Measurements from ENCODE around the gene GVQW3. TPM values are rescaled to one million over a fixed set of nuclear protein-coding genes. Genes with fewer than 3 reads are reported as not detected.

Gene GVQW3
- polyA plus RNA-seq, 3 donors = 0.15 to 1.1 TPM; not detected in 1

- Histone ChIP-seq H3K4me2 (replicated peaks; ENCODE audit: extremely low read depth, low read length, poor library complexity, severe bottlenecking) (no peak overlapping the region), H3K4me3 (replicated peaks in 1 of 3; ENCODE audit: low read depth in 2 of 3, low read length in 3 of 3) (no peak overlapping the region), H3K36me3 (replicated peaks in 1 of 2; ENCODE audit: control insufficient read depth in 1 of 2, insufficient read depth in 2 of 2, low read length in 2 of 2) (no peaks in the 10 kb centered on the region), H4K20me1 (ENCODE audit: insufficient read depth, low read length) (no peaks in the 10 kb centered on the region), H3K27me3 (ENCODE audit: control insufficient read depth in 2 of 2, insufficient read depth in 2 of 2, low read length in 2 of 2) (no peaks in the 10 kb centered on the region), H3K79me2 (ENCODE audit: insufficient read depth, low read length) (no peaks in the 10 kb centered on the region), H3K9ac (ENCODE audit: insufficient read depth, low read length, poor library complexity, severe bottlenecking) (no peak overlapping the region), H2AFZ (ENCODE audit: insufficient read depth, low read depth, low read length, poor library complexity, severe bottlenecking) (no peak overlapping the region), H3K4me1 (ENCODE audit: control insufficient read depth in 1 of 2, insufficient read depth in 2 of 2, low read length in 2 of 2) (peaks cover 51 to 52% of the 10 kb centered on the region in 2 donors), H3K27ac (ENCODE audit: low read depth in 1 of 2, low read length in 2 of 2) (peak overlapping the region in 1 of 2 donors; percentile 74), H3K9me3 (replicated peaks in 1 of 2; ENCODE audit: control insufficient read depth in 1 of 2, insufficient read depth in 1 of 2, low read length in 2 of 2) (peaks cover 14 to 16% of the 10 kb centered on the region in 2 donors)
- TF ChIP-seq CTCF (IDR thresholded peaks at IDR 0.05) = no peak
- H3K27ac Mint-ChIP-seq = peak overlapping the region in 4 of 7 donors; percentile 68 to 94 (median 90)
- peaks cover 10% of the 10 kb centered on the region in 2 donors for H3K36me3 Mint-ChIP-seq
- peaks cover 10 to 24% (median 20%) of the 10 kb centered on the region in 7 donors for H3K9me3 Mint-ChIP-seq
- no CpG with 5 or more reads among the region's 1 CpG for WGBS (ENCODE audit: insufficient coverage)
- intact Hi-C loops (cut with micrococcal nuclease) = loop anchor here in 1 of 2 donors (5.0 kb wide), 1 partner anchor 45 kb away; the partner anchor contains the start of genes GVQW3 and THAP12
- DNase-seq = no peak
- H3K4me1 Mint-ChIP-seq = peaks cover 48% of the 10 kb centered on the region
- H3K27me3 Mint-ChIP-seq (ENCODE audit: low read depth in 3 of 3) = peaks cover 0 to 2% (median under 1%) of the 10 kb centered on the region in 3 donors
- no peak overlapping the region for H3K4me3 Mint-ChIP-seq
These were observed 43.7 kb upstream of the GVQW3 start for GRCh38 chr11:76337469-76337868.

- Histone ChIP-seq H3K9me3 (replicated peaks in 1 of 2; ENCODE audit: control insufficient read depth in 1 of 2, insufficient read depth in 1 of 2, low read length in 2 of 2) (peaks cover 14 to 16% of the 10 kb centered on the region in 2 donors), H3K27ac (ENCODE audit: low read depth in 1 of 2, low read length in 2 of 2) (peak overlapping the region; percentile 83 to 86), H3K4me3 (replicated peaks in 1 of 3; ENCODE audit: low read depth in 2 of 3, low read length in 3 of 3) (no peak overlapping the region), H3K79me2 (ENCODE audit: insufficient read depth, low read length) (no peaks in the 10 kb centered on the region), H3K27me3 (ENCODE audit: control insufficient read depth in 2 of 2, insufficient read depth in 2 of 2, low read length in 2 of 2) (no peaks in the 10 kb centered on the region), H2AFZ (ENCODE audit: insufficient read depth, low read depth, low read length, poor library complexity, severe bottlenecking) (no peak overlapping the region), H3K9ac (ENCODE audit: insufficient read depth, low read length, poor library complexity, severe bottlenecking) (no peak overlapping the region), H3K36me3 (replicated peaks in 1 of 2; ENCODE audit: control insufficient read depth in 1 of 2, insufficient read depth in 2 of 2, low read length in 2 of 2) (no peaks in the 10 kb centered on the region), H3K4me2 (replicated peaks; ENCODE audit: extremely low read depth, low read length, poor library complexity, severe bottlenecking) (no peak overlapping the region), H3K4me1 (ENCODE audit: control insufficient read depth in 1 of 2, insufficient read depth in 2 of 2, low read length in 2 of 2) (peaks cover 51 to 52% of the 10 kb centered on the region in 2 donors), H4K20me1 (ENCODE audit: insufficient read depth, low read length) (no peaks in the 10 kb centered on the region)
- Mint-ChIP-seq H3K36me3 (peaks cover 10% of the 10 kb centered on the region in 2 donors), H3K27me3 (ENCODE audit: low read depth in 3 of 3) (peaks cover under 1 to 6% (median 5%) of the 10 kb centered on the region in 3 donors), H3K4me1 (peaks cover 48% of the 10 kb centered on the region), H3K9me3 (peaks cover 10 to 24% (median 20%) of the 10 kb centered on the region in 7 donors), H3K4me3 (no peak overlapping the region), H3K27ac (peak overlapping the region in 6 of 7 donors; percentile 83 to 94 (median 90))
- peak in 1 of 3 donors; percentile 43 for DNase-seq
- no peak for TF ChIP-seq CTCF (IDR thresholded peaks at IDR 0.05)
- WGBS (ENCODE audit: insufficient coverage) = 100% methylated on average over 1 of the region's 4 CpGs
- intact Hi-C loops (cut with micrococcal nuclease) = loop anchor here in 1 of 2 donors (5.0 kb wide), 1 partner anchor 44 kb away; the partner anchor contains the start of genes GVQW3 and THAP12
These were observed 43.2 kb upstream of the GVQW3 start for GRCh38 chr11:76337923-76338322.
